Parathyroid adenoma (tissue), 2 donors: Measurements from ENCODE around the gene CD37.
"Not testable (repeated sequence)": the region's sequence is repeated elsewhere in the genome, so short reads cannot be mapped to it uniquely, and the experiment has no call there.

ENCODE experiments used
- H2AFZ ChIP-seq: fragments of 300-600 bp; sonication (generic); one replicate; pipeline ENCODE4 v1.7.0; 2017; ENCODE audit warnings: antibody characterized with exemption, mild to moderate bottlenecking
- H3K27ac ChIP-seq: fragments of 300-600 bp; sonication (generic); one replicate; pipeline ENCODE4 v1.7.0; 2017
- H3K27me3 ChIP-seq: fragments of 300-600 bp; sonication (generic); one replicate; pipeline ENCODE4 v1.7.0; 2017; ENCODE audit warnings: low read length; ENCODE audit not compliant: control insufficient read depth, insufficient read depth
- H3K36me3 ChIP-seq: fragments of 300-600 bp; sonication (generic); one replicate; pipeline ENCODE4 v1.7.0; 2017; ENCODE audit warnings: low read length; ENCODE audit not compliant: control insufficient read depth, insufficient read depth
- H3K4me1 ChIP-seq: fragments of 300-600 bp; sonication (generic); one replicate; pipeline ENCODE4 v1.7.0; 2017; ENCODE audit warnings: control low read depth
- H3K4me2 ChIP-seq: fragments of 300-600 bp; sonication (generic); one replicate; pipeline ENCODE4 v1.7.0; 2017; ENCODE audit warnings: low read length
- H3K4me3 ChIP-seq: fragments of 300-600 bp; sonication (generic); one replicate; pipeline ENCODE4 v1.7.0; 2017; ENCODE audit warnings: low read depth, low read length
- H3K79me2 ChIP-seq: fragments of 300-600 bp; sonication (generic); one replicate; pipeline ENCODE4 v1.7.0; 2017; ENCODE audit warnings: control low read depth
- H3K9ac ChIP-seq: fragments of 300-600 bp; sonication (generic); one replicate; pipeline ENCODE4 v1.7.0; 2017; ENCODE audit warnings: mild to moderate bottlenecking
- H3K9me3 ChIP-seq: fragments of 300-600 bp; sonication (generic); one replicate; pipeline ENCODE4 v1.7.0; 2017; ENCODE audit warnings: low read length; ENCODE audit not compliant: control insufficient read depth
- TF ChIP-seq, protein P1 (sequence below): fragments of 300-600 bp; sonication (generic); IDR thresholded peaks from one replicate; pipeline ENCODE4 v1.7.0; 2017; ENCODE audit warnings: antibody characterized with exemption, mild to moderate bottlenecking
- donor health status: primary hyperparathyroidism.

The CD37 gene

DNA sequence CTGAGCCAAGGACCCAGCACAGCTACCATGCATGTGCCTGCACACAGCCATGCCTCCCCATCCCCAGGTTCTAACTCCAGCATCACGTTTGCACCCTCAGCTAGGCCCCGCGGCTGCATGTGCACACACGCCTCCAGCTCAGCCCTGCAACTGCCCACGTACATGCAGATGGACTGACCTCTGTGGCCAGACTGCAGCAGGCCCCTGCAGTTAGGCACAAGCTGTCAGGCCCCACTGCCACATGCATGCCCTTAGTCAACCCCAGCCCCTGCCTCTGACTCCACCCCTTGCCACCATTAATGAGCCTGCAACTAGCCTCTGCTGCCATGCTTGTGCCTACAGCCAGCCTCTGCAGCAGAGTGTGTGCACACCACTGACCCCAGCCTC is 33.3 kb upstream of the CD37 start:
- no peak overlapping the region for H2AFZ ChIP-seq
- H3K27ac ChIP-seq = no peak overlapping the region
- TF ChIP-seq, protein P1, sequence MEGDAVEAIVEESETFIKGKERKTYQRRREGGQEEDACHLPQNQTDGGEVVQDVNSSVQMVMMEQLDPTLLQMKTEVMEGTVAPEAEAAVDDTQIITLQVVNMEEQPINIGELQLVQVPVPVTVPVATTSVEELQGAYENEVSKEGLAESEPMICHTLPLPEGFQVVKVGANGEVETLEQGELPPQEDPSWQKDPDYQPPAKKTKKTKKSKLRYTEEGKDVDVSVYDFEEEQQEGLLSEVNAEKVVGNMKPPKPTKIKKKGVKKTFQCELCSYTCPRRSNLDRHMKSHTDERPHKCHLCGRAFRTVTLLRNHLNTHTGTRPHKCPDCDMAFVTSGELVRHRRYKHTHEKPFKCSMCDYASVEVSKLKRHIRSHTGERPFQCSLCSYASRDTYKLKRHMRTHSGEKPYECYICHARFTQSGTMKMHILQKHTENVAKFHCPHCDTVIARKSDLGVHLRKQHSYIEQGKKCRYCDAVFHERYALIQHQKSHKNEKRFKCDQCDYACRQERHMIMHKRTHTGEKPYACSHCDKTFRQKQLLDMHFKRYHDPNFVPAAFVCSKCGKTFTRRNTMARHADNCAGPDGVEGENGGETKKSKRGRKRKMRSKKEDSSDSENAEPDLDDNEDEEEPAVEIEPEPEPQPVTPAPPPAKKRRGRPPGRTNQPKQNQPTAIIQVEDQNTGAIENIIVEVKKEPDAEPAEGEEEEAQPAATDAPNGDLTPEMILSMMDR = no peak
- no peaks in the 10 kb centered on the region for H3K79me2 ChIP-seq
- H3K27me3 ChIP-seq = no peaks in the 10 kb centered on the region
- no peaks in the 10 kb centered on the region for H3K4me1 ChIP-seq
- H3K9ac ChIP-seq = no peak overlapping the region
- no peaks in the 10 kb centered on the region for H3K9me3 ChIP-seq
- H3K4me3 ChIP-seq = no peak overlapping the region
- H3K4me2 ChIP-seq = no peak overlapping the region
- H3K36me3 ChIP-seq = no peaks in the 10 kb centered on the region

- not testable (repeated sequence) for H3K9me3 ChIP-seq, H3K4me2 ChIP-seq, H3K27ac ChIP-seq, H3K36me3 ChIP-seq, H3K4me3 ChIP-seq, H3K27me3 ChIP-seq, H3K9ac ChIP-seq, H3K79me2 ChIP-seq, H2AFZ ChIP-seq, H3K4me1 ChIP-seq
These were observed 28.5 kb upstream of the CD37 start for GRCh38 chr19:49306734-49307133.

- Histone ChIP-seq H3K36me3 (no peaks in the 10 kb centered on the region), H3K27ac (no peak overlapping the region), H3K4me3 (no peak overlapping the region), H3K27me3 (no peaks in the 10 kb centered on the region), H3K9ac (no peak overlapping the region), H3K79me2 (no peaks in the 10 kb centered on the region), H2AFZ (no peak overlapping the region), H3K9me3 (no peaks in the 10 kb centered on the region), H3K4me2 (no peak overlapping the region), H3K4me1 (no peaks in the 10 kb centered on the region)
- TF ChIP-seq, protein P1 = no peak
These were observed 26.1 kb upstream of the CD37 start for GRCh38 chr19:49309087-49309486.

- TF ChIP-seq, protein P1 = no peak
- H3K4me3 ChIP-seq = no peak overlapping the region
- no peak overlapping the region for H3K27ac ChIP-seq
- H2AFZ ChIP-seq = no peak overlapping the region
- no peak overlapping the region for H3K4me2 ChIP-seq
- H3K4me1 ChIP-seq = no peaks in the 10 kb centered on the region
- no peaks in the 10 kb centered on the region for H3K27me3 ChIP-seq
- H3K9me3 ChIP-seq = no peaks in the 10 kb centered on the region
- no peaks in the 10 kb centered on the region for H3K79me2 ChIP-seq
- H3K36me3 ChIP-seq = no peaks in the 10 kb centered on the region
- H3K9ac ChIP-seq = no peak overlapping the region
These were observed 20.1 kb upstream of the CD37 start for GRCh38 chr19:49315111-49315510.

DNA sequence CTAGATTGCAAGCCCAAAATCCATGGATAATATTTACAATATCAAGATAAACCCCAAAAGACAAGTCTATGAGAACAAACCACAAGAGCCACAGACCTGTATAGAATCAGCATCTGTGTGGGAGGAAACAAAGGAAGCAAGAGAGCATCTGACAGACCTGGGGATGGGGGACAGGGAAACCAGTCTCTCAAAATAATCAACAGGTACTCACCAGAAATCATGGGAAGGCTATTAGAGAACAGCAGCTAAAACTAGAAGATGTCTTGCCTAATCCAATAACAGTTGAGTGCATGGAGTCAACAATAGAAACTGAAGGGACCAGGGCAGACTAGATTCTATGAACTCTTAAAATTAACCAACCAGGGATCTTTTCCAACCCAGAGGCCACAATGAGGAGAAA is 18.9 kb upstream of the CD37 start:
- Histone ChIP-seq H3K36me3 (no peaks in the 10 kb centered on the region), H3K27me3 (no peaks in the 10 kb centered on the region), H2AFZ (no peak overlapping the region), H3K4me3 (no peak overlapping the region), H3K4me2 (no peak overlapping the region), H3K79me2 (no peaks in the 10 kb centered on the region), H3K9ac (no peak overlapping the region), H3K4me1 (no peaks in the 10 kb centered on the region), H3K9me3 (no peaks in the 10 kb centered on the region), H3K27ac (no peak overlapping the region)
- TF ChIP-seq, protein P1 = no peak
